HUES64 (cell line): ENCODE measurements around the gene LRRC63.

Source experiments
- H3K27ac ChIP-seq: 2 replicates; pipeline ENCODE4 v1.7.0; 2013; ENCODE audit warnings: low read depth, low read length, inconsistent platforms
- H3K27me3 ChIP-seq: 2 replicates; pipeline ENCODE4 v1.6.1; 2013; ENCODE audit warnings: mild to moderate bottlenecking, low read length; ENCODE audit not compliant: insufficient read depth
- H3K36me3 ChIP-seq: 2 replicates; pipeline ENCODE4 v1.6.1; 2013; ENCODE audit warnings: mild to moderate bottlenecking, low read length; ENCODE audit not compliant: insufficient read depth
- H3K4me1 ChIP-seq: 2 replicates; pipeline ENCODE4 v1.6.1; 2013; ENCODE audit warnings: mild to moderate bottlenecking, low read length, moderate library complexity; ENCODE audit not compliant: insufficient read depth
- H3K4me3 ChIP-seq: 2 replicates; pipeline ENCODE4 v1.5.1; 2013; ENCODE audit warnings: mild to moderate bottlenecking, low read length, moderate library complexity
- H3K9ac ChIP-seq: 2 replicates; pipeline ENCODE4 v1.6.1; 2013; ENCODE audit warnings: mild to moderate bottlenecking, low read depth, low read length
- H3K9me3 ChIP-seq: 2 replicates; pipeline ENCODE4 v1.6.1; 2013; ENCODE audit warnings: low read depth, low read length; ENCODE audit not compliant: insufficient read depth
- WGBS: fragments of 150-250, 120-280 bp; methylation state at CpG from one replicate; pipeline ENCODE4 v1.1.7; 2013; ENCODE audit warnings: missing lambda C conversion rate; 5-methylcytosine and 5-hydroxymethylcytosine counted together

The LRRC63 gene

DNA sequence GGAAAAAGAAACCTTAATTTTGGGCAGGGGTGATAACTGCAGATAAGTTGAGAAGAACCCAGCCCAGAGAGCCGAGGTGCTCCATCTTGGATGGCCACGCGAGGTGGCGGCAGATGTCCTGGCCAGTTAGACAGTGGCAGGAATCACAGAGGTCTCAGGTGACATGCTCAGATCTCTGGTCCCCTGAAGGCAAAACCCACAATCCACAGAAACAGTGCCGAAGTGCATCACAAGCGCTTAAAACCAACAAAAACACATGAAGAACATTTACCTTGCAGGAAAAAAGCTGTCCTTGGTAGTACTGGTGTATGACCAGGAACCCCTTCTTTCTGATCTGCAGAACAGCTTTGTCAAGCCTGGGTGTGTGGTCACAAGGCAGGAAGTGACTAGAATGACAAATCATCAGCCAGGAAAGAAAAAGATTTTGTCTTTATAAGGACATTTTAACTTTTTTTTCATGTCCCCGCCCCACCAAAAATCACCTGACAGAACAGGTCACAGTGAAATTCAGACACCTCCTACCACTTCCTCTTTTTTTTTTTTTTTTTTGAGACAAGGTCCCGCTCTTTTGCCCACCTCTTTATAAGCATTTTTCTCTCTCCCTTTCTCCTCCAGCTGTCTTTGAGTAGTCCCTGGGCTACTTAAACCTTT is 29.8 kb upstream of the LRRC63 start, which contains the start of gene LCP1:
LCP1 (minus strand) TSS at position 338 of the 651 bp plus-strand sequence. CDS start 22,515 bp downstream, outside the sequence.
- no peak within 1 kb of the TSS for H3K4me3 ChIP-seq
- no peak within 1 kb of the TSS for H3K9ac ChIP-seq

DNA sequence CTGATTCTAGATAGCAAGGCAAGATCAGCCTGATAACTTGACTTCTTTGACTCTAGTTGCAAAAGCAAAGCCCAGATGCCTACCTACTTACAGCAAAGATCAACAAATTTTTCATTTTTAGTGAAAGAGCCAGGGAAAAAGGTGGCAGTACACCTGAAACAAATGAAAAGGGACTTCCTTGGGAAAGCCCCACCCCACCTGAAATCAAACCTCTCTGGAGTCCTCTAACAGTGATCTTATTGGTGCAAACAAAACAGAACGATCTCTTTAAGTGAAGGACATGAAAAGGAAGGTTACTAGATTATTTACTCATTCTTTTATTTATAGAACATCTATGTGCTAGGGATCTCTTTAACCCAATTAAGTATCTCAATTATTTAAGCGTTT is 29.2 kb upstream of the LRRC63 start:
- Histone ChIP-seq H3K4me1 (peaks cover 13% of the 10 kb centered on the region), H3K4me3 (no peak overlapping the region), H3K27ac (no peak overlapping the region), H3K9ac (no peak overlapping the region), H3K27me3 (no peaks in the 10 kb centered on the region), H3K9me3 (no peaks in the 10 kb centered on the region), H3K36me3 (no peaks in the 10 kb centered on the region)
- WGBS: no CpG with 5 or more reads among the region's 2 CpGs

More for the DNA sequence above, 29.8 kb upstream of the LRRC63 start, which contains the start of gene LCP1:
- peaks cover 13% of the 10 kb centered on the region for H3K4me1 ChIP-seq
- H3K9me3 ChIP-seq: no peaks in the 10 kb centered on the region
- no peak within 1 kb of the TSS for H3K27ac ChIP-seq
- no peaks in the 10 kb centered on the region for H3K36me3 ChIP-seq
- H3K27me3 ChIP-seq: no peaks in the 10 kb centered on the region
- 97% methylated on average over 8 of the region's 8 CpGs for WGBS

DNA sequence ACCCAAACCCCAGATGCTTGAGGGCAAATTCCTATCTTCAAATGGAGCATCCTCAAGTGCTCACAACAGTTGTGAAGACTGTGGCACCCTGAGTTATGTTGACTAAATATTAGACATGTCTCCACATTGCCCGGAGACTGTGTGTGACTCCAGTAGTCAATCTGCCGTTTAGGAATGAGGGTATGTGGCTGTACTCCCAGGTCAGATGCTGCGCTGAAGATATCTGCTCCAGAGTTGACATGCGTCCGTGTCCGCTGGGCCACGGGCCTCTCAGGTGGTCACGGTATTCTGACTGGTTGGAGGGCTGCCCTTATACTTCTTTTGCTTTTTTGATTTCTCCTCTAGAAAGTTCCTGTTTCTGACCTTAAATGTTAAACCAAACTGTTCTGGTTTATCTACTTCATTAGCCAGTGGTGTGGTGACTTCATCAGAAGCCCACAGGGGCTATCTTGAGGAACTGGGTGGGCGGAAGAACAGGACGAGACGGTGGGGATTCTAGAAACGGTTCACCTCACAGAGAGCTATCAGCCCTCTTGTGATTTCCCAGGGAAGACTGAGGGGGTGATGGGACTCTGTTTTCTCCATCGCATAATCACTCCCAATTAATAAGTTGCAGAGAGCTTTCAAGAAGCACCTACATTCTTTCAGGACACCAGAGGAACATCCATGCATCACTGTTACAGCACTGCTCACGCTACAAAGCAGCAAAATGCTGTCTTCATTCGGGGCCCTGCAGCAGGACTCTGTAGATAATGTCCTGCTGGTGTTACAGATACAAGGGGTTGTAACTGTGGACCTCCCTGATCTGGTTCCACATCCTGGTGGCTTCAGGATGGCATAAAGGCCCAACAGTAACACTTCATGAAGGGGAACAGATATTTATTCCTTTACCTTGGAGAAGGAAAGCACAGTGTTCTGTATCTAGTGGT is 28.4 kb upstream of the LRRC63 start:
- Histone ChIP-seq H3K27ac (no peak overlapping the region), H3K27me3 (no peaks in the 10 kb centered on the region), H3K9me3 (no peaks in the 10 kb centered on the region), H3K36me3 (no peaks in the 10 kb centered on the region), H3K9ac (no peak overlapping the region), H3K4me3 (no peak overlapping the region), H3K4me1 (peaks cover 13% of the 10 kb centered on the region)
- WGBS: 94% methylated on average over 15 of the region's 15 CpGs

DNA sequence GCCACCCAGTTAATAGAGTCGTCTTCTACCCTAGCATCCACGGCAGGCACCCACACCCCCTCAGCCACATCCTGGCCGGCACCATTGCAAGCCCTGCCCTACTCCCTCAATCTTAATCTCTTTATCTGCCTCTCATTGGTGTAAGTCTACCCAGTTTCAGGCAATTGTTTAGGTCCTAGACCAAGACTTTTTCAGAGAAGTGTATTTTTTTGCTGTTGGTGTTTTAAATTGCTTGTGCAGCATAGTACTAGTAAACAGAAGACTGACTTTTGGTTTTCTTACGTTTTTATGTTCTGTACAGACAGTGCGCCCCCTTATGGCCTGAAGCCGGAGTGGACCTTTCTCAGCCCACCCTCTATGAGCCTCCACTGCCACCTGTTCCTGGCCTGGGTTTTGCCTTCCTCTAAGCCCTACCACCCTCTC is 27.4 kb upstream of the LRRC63 start:
- Histone ChIP-seq H3K4me1 (peaks cover 11% of the 10 kb centered on the region), H3K36me3 (no peaks in the 10 kb centered on the region), H3K9me3 (no peaks in the 10 kb centered on the region), H3K9ac (no peak overlapping the region), H3K27ac (no peak overlapping the region), H3K27me3 (no peaks in the 10 kb centered on the region), H3K4me3 (no peak overlapping the region)
- 45% methylated on average over 6 of the region's 6 CpGs for WGBS

DNA sequence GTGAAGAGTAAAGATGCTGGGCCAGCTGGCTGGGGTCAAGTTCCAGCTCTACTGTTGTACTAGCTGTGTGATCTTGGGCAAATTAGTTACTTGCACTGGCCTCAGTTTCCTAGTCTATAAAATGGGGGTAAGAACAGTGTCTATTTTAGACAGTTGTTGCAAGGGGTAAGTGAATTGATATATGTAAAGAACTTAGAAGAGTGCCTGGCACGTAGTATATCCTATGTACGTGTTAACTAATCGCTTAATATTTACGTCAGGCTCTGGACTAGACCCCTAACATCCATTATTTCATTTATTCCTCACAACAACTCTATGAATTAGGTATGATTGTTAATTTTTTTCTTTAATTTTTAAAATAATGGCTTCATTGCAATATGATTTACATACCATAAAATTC is 26.1 kb upstream of the LRRC63 start:
- WGBS: 100% methylated on average over 1 of the region's 4 CpGs
- no peak overlapping the region for H3K4me3 ChIP-seq
- no peaks in the 10 kb centered on the region for H3K9me3 ChIP-seq
- no peaks in the 10 kb centered on the region for H3K4me1 ChIP-seq
- no peaks in the 10 kb centered on the region for H3K27me3 ChIP-seq
- H3K36me3 ChIP-seq: no peaks in the 10 kb centered on the region
- no peak overlapping the region for H3K9ac ChIP-seq
- no peak overlapping the region for H3K27ac ChIP-seq

DNA sequence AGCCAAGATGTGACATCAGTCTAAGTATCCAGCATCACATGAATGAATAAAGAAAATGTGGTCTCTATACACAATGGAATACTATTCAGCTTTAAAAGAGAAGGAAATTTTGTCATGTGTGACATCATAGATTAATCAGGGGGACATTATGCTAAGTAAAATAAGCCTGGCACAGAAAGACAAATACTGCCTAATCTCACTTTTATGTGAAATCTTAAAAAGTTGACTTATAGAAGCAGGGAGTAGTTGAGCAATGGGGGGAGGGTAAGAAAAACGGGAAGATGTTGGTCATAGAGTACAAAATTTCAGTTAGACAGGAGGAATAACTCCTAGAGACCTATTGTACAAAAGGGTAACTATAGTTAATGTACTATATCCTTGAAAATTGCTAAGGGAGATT is 19.3 kb upstream of the LRRC63 start:
- H3K27me3 ChIP-seq: no peaks in the 10 kb centered on the region
- no peaks in the 10 kb centered on the region for H3K4me1 ChIP-seq
- WGBS: 0% methylated on average over 1 of the region's 1 CpG
- no peak overlapping the region for H3K9ac ChIP-seq
- H3K4me3 ChIP-seq: no peak overlapping the region
- H3K9me3 ChIP-seq: no peaks in the 10 kb centered on the region
- H3K27ac ChIP-seq: no peak overlapping the region
- no peaks in the 10 kb centered on the region for H3K36me3 ChIP-seq

DNA sequence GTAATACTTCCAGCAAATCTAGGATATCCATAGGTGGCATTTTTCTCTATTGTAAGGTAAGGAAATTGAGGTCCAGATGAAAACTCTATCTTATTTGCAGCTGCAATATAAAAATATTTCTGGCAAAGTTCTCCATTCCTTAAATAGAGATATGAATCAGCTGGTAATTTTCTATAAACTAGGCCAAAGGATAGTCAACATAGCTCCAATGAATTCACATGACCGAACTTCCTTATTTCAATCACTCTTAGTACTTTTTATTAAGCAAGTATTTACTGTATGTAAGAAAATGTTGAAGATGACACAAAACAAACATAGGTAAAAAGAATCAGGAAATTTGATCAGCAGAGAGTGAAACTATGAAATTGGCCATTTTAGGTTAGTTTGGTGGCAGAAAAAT is 16.7 kb upstream of the LRRC63 start:
- H3K9ac ChIP-seq: no peak overlapping the region
- no peaks in the 10 kb centered on the region for H3K27me3 ChIP-seq
- WGBS: no CpG with 5 or more reads among the region's 1 CpG
- H3K27ac ChIP-seq: no peak overlapping the region
- no peak overlapping the region for H3K4me3 ChIP-seq
- no peaks in the 10 kb centered on the region for H3K9me3 ChIP-seq
- H3K36me3 ChIP-seq: no peaks in the 10 kb centered on the region
- no peaks in the 10 kb centered on the region for H3K4me1 ChIP-seq

DNA sequence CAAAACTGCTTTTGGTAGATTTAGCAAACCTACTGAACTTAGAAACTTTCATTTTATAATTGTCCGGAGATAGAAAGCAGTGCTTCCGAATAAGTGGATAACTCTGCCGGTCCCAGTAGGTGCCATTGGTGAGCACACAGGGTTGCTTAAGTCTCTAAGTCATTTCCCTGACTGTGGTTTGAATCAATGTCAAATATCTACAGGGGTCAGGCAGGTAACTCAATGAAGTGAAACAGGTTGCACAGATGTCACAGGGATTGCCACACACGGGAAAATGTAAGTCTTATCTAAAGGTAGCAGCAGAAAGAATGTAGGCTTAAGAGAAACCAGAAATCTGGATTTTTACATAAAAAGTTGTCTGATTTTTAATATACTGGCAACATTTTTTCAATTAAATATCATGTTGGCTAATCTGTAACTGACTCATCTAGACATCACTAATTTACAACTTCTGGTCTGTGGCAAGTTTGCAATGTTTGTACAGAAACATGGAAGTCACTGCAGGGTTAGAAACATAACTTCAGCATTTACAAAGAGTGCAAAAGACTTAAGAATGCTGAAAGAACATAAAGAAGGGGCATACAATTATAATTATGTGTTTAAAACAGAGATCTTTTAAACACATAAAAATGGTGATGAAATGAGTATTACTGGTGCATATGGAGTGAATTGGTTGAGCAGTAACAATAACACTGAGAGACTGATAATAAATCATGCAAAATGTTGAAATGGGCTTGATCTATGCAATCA is 14.3 kb upstream of the LRRC63 start:
- Histone ChIP-seq H3K27me3 (no peaks in the 10 kb centered on the region), H3K4me3 (no peak overlapping the region), H3K9me3 (no peaks in the 10 kb centered on the region), H3K4me1 (no peaks in the 10 kb centered on the region), H3K36me3 (no peaks in the 10 kb centered on the region), H3K27ac (no peak overlapping the region), H3K9ac (no peak overlapping the region)
- WGBS: 96% methylated on average over 4 of the region's 4 CpGs

DNA sequence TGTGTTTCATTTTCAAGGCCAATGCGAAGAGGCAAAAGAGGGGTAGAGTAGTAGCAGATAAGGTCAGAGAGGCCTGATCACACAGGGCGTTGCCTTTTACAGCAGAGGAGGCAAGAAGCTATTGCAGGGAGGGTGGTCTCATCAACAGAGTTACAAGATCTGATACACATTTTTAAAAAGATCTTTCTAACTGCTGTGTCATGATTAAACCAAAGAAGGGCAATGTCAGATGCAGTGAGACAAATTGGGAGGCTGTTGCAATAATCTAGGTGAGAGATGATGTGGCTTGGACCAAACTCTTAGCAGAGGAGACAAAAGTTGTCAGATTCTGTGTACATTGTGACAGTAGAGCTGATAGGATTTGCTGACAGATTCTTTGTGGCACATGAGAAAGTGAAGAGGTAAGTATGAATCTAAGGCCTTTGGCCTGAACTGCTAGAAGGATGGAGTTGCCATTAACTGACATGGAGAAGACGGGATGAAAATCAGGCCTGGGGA is 13.0 kb upstream of the LRRC63 start:
- Histone ChIP-seq H3K4me1 (no peaks in the 10 kb centered on the region), H3K27ac (no peak overlapping the region), H3K27me3 (no peaks in the 10 kb centered on the region), H3K9me3 (no peaks in the 10 kb centered on the region), H3K4me3 (no peak overlapping the region), H3K36me3 (no peaks in the 10 kb centered on the region), H3K9ac (no peak overlapping the region)
- WGBS: 94% methylated on average over 3 of the region's 3 CpGs

DNA sequence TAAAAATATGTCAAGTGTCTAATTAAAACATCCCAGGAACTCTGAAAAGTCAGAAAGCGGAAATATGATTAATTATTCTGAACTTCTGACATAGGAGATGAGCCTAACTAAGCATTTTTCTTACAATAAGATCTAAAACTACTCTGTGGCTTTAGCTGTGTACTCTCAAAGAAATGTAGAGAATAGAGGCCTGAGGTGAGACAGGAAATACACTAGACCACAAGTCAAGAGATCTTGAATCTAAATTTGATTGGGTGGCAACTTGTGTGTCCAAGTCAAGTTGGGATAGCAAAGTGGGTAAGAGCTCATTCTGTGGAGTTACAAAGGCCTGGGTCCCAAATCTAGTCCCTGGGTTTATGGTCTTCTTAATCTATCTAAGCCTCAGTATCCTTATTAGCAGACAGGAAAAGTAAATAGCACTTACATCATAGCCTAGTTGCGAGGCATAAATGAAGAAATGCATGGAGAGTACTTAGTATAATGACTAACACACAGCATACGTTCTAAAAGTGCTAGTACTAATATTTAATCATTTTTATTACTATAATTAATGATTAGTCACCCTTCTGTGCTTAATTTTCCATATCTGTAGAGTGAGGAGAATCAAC is 9.4 kb upstream of the LRRC63 start:
- Histone ChIP-seq H3K4me3 (no peak overlapping the region), H3K9ac (no peak overlapping the region), H3K36me3 (no peaks in the 10 kb centered on the region), H3K27ac (no peak overlapping the region), H3K4me1 (no peaks in the 10 kb centered on the region), H3K9me3 (no peaks in the 10 kb centered on the region), H3K27me3 (no peaks in the 10 kb centered on the region)
- WGBS: no CpG with 5 or more reads among the region's 3 CpGs
